HG02678 (cell line): ENCODE results near the gene PSORS1C1.
"Not testable (repeated sequence)": the region's sequence is repeated elsewhere in the genome, so short reads cannot be mapped to it uniquely, and the experiment has no call there.

Experiments
- ATAC-seq: cut with Tn5 transposase; IDR thresholded peaks from one replicate; pipeline ENCODE4 v1.9.1; 2021; ENCODE audit warnings: mild to moderate bottlenecking, moderate library complexity; ENCODE audit not compliant: unreplicated experiment

The PSORS1C1 gene

DNA sequence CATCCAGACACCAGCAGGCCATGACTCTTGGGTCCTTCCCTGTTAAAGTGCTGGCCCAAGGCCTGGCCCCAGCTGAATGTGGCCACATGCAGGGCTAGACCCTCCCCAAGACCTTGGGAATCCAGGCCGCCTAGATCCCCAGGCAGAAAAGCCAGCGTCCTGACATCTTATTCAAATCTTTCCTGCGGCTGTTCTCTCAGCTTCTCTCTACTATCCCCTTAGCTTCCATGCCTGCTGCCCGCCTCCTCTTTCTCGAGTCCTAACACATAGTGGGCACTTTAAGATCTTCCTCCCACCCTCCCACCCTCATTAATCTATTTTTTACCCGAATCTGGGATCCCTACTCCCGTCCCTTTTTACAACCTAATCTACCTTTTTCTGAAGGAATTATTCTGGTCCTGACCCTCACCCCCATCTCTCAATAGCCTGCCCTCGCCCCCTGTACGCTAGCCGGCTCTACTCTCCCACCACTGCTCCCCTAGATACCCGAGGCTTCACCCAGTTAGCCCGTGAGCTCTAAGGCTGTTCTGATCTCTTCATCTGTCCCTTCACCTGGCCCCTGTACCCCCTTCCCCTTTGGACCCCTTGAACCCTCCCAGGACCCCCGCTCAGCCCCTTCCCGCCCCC is 43.0 kb downstream of the PSORS1C1 start, which contains the start of gene CCHCR1:
Gene CCHCR1 (minus strand): TSS at position 290 of the 627 bp plus-strand sequence. CDS start 202 bp downstream, at position 88.
- no peak for ATAC-seq

- peak; percentile 90 for ATAC-seq
Measured at GRCh38 chr6:31158140-31158862, 43.7 kb downstream of the PSORS1C1 start, which contains the start of gene TCF19. Gene TCF19 (plus strand): TSS chr6:31158589. CDS start chr6:31159470, 881 bp downstream.

DNA sequence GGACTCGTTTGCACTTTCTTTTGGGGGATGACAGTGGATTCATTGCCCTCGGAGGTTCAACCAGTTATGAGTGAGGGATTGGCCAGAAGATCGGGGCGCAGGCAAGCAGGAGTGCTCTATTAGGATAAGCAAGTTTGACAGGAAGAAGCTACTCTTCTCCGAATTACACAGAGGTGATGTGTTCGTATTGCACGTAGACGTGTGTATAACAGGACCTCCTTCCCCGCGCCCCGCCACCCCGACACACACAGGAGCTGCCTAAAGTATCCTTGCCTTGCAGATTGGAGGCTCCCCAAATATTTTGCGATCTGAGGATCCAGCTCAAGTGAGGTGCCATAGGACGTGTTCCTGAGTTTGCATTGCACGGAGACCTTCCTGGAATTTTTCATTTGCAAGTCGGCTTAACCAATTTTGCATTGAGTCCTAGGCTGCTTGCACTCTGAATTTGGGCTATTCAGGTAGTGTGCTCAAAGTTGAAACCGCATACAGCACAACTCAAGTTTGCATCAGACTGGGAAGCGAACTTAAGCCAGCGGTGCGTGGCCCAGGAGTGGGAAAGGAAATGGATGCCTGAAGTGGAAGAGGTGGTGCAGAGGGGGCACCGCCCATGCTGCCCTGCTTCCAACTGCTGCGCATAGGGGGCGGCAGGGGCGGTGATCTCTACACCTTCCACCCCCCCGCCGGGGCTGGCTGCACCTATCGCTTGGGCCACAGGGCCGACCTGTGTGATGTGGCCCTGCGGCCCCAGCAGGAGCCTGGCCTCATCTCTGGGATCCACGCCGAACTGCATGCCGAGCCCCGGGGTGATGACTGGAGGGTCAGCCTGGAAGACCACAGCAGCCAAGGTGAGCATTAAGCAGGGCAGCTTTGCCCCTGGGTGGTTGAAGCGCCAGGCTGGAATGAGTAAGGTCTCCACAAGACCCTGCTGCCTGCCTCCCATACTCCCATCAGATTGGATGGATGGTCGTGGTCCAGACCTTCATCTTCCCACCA is 44.6 kb downstream of the PSORS1C1 start:
- no peak for ATAC-seq

DNA sequence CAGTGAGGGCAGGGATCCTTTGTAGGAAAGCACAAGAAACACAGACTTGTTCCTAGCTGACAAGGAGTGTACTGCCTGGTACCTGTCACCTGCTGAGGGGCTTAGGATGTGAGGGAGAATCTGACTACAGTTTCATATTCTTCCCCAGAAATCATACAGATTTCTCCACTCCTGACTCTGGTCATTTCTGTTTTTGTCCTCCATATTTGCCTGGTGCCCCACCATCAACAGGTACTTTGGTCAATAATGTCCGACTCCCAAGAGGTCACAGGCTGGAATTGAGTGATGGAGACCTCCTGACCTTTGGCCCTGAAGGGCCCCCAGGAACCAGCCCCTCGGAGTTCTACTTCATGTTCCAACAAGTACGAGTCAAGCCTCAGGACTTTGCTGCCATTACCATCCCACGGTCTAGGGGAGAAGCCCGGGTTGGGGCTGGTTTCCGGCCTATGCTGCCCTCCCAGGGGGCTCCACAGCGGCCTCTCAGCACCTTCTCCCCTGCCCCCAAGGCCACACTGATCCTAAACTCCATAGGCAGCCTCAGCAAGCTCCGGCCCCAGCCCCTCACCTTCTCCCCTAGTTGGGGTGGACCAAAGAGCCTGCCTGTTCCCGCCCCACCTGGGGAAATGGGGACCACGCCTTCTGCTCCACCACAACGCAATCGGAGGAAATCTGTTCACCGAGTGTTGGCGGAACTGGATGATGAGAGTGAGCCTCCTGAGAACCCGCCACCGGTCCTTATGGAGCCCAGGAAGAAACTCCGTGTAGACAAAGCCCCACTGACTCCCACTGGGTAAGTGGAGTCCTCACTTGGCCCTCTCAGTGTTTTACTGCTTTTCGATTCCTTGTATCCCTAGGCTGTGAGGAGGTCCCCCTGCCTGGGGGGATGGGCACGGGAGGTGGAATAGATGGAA is 46.9 kb downstream of the PSORS1C1 start:
- ATAC-seq: no peak

- no peak for ATAC-seq
Measured at GRCh38 chr6:31162463-31163165, 48.0 kb downstream of the PSORS1C1 start.

- no peak for ATAC-seq
Measured at GRCh38 chr6:31163922-31164321, 49.3 kb downstream of the PSORS1C1 start.

- not testable (repeated sequence) for ATAC-seq
Measured at GRCh38 chr6:31164475-31165063, 50.0 kb downstream of the PSORS1C1 start.

DNA sequence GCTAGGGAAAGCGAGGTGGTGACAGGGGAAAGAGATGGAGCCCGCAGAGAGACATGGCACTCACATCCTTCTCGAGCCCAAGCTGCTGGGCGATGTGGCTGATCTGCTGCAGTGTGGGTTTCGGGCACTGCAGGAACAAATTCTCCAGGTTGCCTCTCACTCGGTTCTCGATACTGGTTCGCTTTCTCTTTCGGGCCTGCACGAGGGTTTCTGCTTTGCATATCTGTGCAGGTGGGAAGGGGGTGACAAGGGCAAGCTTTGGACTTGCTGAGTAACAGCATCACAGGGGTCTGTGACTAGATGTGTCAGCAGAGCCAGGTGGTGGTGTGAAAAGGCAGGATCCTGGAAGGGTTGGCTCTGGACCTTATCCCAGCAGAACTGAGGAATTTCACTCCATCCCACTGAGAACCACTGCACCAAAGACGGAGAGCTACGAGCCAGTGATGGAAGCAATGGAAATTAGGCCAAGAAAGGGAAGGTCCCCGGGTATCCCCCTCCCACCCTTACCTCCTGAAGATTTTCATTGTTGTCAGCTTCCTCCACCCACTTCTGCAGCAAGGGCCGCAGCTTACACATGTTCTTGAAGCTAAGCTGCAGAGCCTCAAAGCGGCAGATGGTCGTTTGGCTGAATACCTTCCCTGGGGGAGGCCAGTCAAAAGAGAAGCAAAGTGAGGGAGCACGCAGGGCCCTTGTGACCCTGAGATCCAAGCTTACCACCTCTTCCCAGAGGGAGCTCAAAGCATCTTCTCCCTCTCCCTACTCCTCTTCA is 50.6 kb downstream of the PSORS1C1 start:
- peak; percentile 77 for ATAC-seq

- no peak for ATAC-seq
Measured at GRCh38 chr6:31165986-31166385, 51.4 kb downstream of the PSORS1C1 start.

GRCh38 chr6:31168606-31169005 is 54.0 kb downstream of the PSORS1C1 start:
- ATAC-seq: no peak

- no peak for ATAC-seq
Measured at GRCh38 chr6:31169123-31169857, 54.7 kb downstream of the PSORS1C1 start.

GRCh38 chr6:31169858-31170599 is 55.4 kb downstream of the PSORS1C1 start:
- not testable (repeated sequence) for ATAC-seq

DNA sequence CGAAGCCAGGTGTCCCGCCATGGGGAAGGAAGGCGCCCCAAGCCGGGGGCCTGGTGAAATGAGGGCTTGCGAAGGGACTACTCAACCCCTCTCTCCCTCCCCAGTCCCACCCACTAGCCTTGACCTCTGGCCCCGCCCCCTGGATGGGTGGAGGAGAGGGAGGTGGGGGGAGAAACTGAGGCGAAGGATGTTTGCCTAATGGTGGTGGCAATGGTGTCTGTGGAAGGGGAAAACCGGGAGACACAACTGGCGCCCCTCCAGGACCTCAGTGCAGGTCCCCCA is 55.9 kb downstream of the PSORS1C1 start, which contains the start of gene POU5F1:
Gene POU5F1 (minus strand): TSS at position 83 of the 282 bp plus-strand sequence. CDS start 62 bp downstream, at position 21.
- no peak for ATAC-seq

GRCh38 chr6:31170987-31171671 is 56.5 kb downstream of the PSORS1C1 start:
- ATAC-seq: no peak

DNA sequence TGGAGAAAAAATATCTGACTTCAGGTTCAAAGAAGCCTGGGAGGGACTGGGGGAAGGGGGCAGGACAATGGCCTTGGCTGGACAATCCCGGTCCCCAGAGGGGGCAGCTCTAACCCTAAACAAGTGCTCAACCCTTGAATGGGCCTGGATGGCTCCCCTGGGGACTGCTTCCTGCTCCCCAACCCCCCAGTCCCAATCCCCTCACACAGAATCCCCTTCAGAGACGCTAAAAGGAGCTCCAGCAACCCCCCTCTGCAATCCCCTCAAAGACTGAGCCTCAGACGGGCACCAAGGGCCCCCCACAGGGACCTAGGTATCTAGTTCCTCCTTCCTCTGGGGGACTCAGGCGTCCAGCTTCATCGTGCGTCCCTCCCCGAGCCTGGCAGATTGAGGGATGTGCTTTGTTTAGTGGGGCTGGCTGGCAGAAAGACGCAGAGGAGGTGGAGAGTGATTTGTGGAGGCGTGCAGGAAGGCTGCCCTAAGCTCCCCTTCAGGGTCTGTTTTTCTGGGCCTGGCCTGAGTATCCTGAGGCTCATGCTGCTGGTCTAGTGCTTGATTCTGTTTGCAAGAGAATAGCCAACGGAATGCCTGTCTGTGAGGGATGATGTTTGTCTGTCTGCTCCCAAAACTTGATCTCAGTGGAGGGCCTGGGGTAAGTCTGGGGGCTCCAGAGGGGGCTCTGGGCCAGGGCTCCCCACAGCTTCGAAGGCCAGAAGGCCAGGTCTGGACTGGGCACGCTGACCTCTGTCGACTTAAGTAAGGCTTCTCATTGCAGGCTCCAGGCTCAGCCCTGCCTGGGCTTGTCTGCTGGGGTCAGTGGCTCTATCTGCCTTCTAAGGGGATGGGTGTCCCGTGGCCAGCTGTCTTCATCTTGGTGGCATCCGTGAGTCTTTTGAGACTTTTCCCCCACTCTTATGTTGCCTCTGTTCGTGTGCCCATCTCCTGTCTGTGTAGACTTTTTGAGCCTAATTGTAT is 57.6 kb downstream of the PSORS1C1 start:
- no peak for ATAC-seq
